Brain microvascular endothelial cell (primary cell): Measurements from ENCODE around the gene OR2L3.

Experiments used
- DNase-seq: peaks from one replicate; pipeline ENCODE4 v3.0.0-alpha.2; 2020
- H3K27ac ChIP-seq: fragments of 250-450 bp; sonication (Bioruptor Pico); 2 replicates; pipeline ENCODE4 v1.5.1; 2020; ENCODE audit warnings: mild to moderate bottlenecking, moderate library complexity
- H3K27me3 ChIP-seq: fragments of 250-450 bp; sonication (Bioruptor Pico); replicated peaks from 2 replicates; pipeline ENCODE4 v1.5.1; 2020; ENCODE audit warnings: mild to moderate bottlenecking
- H3K36me3 ChIP-seq: fragments of 250-450 bp; sonication (Bioruptor Pico); replicated peaks from 2 replicates; pipeline ENCODE4 v1.5.1; 2020; ENCODE audit warnings: mild to moderate bottlenecking
- H3K4me3 ChIP-seq: 2 replicates; pipeline ENCODE4 v1.5.1; 2011; ENCODE audit warnings: low read depth, mild to moderate bottlenecking, control low read depth, low read length, moderate library complexity
- CTCF ChIP-seq: IDR thresholded peaks from 2 replicates; pipeline ENCODE4 v1.5.1; 2011; ENCODE audit warnings: low read depth, mild to moderate bottlenecking, moderate library complexity, low read length, control low read depth, inconsistent platforms; ENCODE audit errors: missing control alignments
- in situ Hi-C: cut with HindIII; loops from 2 replicates; pipeline ENCODE4 v1.10.0; 2017; ENCODE audit warnings: low sequenced_read_pairs, low pct_ligation_motif_present

Gene OR2L3

DNA sequence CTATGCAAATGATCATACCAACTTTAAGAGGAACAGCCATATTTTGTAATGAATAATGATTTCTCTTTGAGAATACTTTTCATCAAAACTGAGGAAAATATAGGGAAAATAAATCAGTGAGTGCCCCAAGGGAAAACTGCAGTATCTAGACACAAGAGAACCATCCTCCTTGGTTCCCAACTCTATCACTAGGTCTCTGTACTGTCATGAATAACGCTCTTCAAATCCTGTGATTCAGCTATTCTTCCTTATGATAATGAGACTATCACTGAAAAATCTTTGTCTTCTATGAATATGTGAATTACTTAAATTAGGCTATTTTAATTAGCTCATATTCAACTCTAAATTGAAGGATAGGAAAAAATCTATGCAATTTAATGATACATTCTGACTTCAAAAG, 30.8 kb upstream of the OR2L3 start:
- in situ Hi-C loops = no loop called here
- Histone ChIP-seq H3K36me3 (no peaks in the 10 kb centered on the region), H3K27ac (no peak overlapping the region), H3K27me3 (no peaks in the 10 kb centered on the region), H3K4me3 (no peak overlapping the region)
- no peak for DNase-seq
- no peak for TF ChIP-seq CTCF

GRCh38 chr1:248029770-248030169, 16.9 kb upstream of the OR2L3 start, which contains the start of gene OR2L2:
TSS of gene OR2L2 (plus strand) at chr1:248030070. CDS start at chr1:248038268, 8,198 bp downstream.
- Histone ChIP-seq H3K36me3 (no peaks in the 10 kb centered on the region), H3K4me3 (no peak within 1 kb of the TSS), H3K27me3 (no peaks in the 10 kb centered on the region), H3K27ac (no peak within 1 kb of the TSS)
- DNase-seq = no peak
- TF ChIP-seq CTCF = no peak
- in situ Hi-C loops = no loop called here

DNA sequence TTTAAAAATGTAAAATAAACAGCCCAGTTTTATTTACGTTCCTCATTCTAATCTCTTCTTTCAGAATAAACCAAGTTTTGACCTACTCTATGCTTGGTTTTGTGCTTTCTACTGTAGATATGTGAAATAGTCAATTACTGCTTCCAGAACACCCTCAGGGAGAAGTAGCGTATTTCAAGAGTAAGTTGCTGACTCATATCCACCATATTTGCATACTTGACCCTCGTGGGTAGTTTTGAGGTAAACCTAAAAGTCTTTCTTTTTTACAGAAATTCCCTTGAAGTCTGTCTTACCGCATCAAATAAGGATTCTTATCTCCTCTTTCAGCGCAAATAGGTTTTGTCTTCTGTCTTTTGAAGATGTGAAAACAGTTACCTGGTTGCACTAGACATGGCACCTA, 1.4 kb upstream of the OR2L3 start:
- no peak overlapping the region for H3K27ac ChIP-seq
- no peaks in the 10 kb centered on the region for H3K27me3 ChIP-seq
- H3K36me3 ChIP-seq = no peaks in the 10 kb centered on the region
- DNase-seq = no peak
- no peak for TF ChIP-seq CTCF
- in situ Hi-C loops = no loop called here
- H3K4me3 ChIP-seq = no peak overlapping the region

DNA sequence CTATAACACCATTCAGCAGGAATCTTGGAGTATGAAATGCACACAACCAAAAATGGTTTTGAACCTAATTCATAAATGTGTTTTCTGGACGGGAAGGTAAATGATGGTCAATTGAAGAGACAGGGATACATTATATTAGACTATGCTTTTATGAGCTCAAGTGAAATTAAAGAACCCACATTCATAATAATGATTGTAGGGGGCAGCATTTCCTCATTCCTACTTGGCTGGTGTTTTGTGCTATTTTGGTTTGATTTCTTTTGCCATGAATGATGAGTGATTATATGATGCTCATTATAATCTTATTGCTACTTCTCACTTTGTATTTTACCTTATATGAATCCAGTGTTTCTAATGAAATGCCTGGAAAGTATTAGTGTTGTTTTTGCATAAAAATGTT, 372 bp downstream of the OR2L3 start:
- in situ Hi-C loops = no loop called here
- no peak for TF ChIP-seq CTCF

DNA sequence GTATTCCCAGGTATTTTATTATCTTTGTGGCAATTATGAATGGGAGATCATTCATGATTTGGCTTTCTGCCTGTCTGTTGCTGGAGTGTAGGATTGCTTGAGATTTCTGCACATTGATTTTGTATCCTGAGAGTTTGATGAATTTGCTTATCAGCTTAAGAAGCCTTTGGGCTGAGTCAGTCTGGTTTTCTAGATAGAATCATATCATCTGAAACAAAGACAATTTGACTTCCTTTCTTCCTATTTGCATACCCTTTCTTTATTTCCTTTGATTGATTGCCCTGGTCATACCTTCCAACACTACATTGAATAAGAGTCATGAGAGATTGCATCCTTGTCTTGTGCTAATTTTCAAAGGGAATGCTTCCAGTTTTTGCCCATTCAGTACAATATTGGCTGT, 8.0 kb downstream of the OR2L3 start:
- in situ Hi-C loops = no loop called here
- DNase-seq = no peak
- TF ChIP-seq CTCF = no peak
- H3K36me3 ChIP-seq = no peaks in the 10 kb centered on the region
- no peak overlapping the region for H3K27ac ChIP-seq
- no peaks in the 10 kb centered on the region for H3K27me3 ChIP-seq
- no peak overlapping the region for H3K4me3 ChIP-seq

More for the DNA sequence above, 372 bp downstream of the OR2L3 start:
- DNase-seq = no peak
- no peak overlapping the region for H3K27ac ChIP-seq
- no peak overlapping the region for H3K4me3 ChIP-seq
- no peaks in the 10 kb centered on the region for H3K36me3 ChIP-seq
- no peaks in the 10 kb centered on the region for H3K27me3 ChIP-seq

DNA sequence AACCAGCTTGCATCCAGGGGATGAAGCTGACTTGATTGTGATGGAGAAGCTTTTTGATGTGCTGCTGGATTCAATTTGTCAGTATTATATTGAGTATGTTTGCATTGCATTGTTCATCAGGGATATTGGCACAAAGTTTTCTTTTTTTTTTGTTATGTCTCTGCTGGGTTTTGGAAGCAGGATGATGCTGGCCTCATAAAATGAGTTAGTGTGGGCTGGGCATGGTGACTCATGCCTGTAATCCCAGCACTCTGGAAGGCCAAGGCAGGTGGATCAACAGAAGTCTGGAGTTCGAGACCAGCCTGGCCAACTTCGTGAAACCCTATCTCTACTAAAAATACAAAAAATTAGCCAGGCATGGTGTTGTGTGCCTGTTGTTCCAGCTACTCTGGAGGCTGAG, 8.6 kb downstream of the OR2L3 start:
- in situ Hi-C loops = no loop called here
- Histone ChIP-seq H3K4me3 (no peak overlapping the region), H3K36me3 (no peaks in the 10 kb centered on the region), H3K27ac (no peak overlapping the region), H3K27me3 (no peaks in the 10 kb centered on the region)
- TF ChIP-seq CTCF = no peak
- DNase-seq = no peak
